Stimulated activated CD4-positive, alpha-beta T cell treated with anti-CD3 and anti-CD28 coated beads, Interleukin-15, amount 100 ng/mL, for 24 hours (primary cell): ENCODE measurements around the gene OTOS.

Experiments
- DNase-seq: peaks from one replicate; pipeline ENCODE4 v3.0.0-alpha.2; 2020

The OTOS gene

DNA sequence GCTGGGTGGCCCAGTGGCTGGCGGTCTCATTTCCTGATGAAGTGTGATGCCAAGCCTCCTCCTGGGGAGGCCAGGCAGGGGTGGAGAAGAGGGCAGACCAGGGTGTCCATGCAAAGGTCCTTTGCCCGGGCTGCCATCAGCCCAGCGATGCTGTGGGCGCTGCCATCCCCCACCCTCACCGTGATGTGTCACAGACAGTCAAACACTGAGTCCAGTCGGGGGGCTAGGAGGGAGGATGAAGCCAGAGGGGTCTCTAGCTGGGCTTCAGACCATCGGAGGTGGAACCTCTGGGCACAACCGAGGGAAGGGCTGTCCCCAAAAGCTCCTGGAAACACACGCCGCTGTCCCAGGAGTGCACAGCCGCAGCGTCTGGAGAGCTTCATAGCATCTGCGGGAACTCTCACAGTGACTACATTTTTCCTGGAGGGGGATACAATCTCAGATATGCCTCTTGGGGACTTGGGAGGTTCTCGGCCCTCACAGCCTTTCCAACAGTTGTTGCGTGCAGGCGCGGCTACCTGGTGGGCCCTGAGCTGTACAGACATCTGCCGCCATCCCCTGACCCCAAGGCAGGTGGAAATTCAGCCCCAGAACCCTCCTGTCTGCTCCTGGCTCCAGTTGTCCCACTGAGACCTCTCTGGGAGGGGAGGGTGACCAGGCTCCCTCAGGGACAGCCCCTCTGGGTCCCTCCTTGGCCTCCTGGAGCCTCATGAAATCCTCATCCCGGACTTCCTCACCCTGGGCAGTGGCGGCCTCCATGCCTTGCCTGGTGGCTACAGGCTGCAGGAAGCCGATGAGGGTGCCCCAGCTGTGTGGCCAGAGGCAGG lies 26.5 kb upstream of the OTOS start:
- no peak for DNase-seq

DNA sequence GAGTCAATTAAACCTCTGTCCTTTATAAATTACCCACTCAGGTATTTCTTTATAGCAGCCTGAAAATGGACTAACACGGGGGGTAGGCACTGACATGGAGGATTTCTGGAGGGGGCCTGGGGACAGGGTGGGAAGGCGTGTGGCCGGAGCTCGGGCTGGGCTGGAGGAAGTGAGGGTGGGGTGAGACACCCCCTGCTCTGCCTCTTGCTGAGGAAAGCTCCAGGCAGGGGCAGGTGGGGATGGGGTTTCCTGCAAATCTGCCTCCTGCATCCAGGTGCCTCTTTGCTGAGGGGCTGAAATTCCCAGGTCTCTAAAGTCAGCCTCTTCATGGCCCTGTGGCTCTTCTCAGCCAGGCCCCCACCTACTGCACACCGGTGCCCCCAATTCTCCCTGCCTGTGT lies 25.7 kb upstream of the OTOS start:
- DNase-seq = no peak

DNA sequence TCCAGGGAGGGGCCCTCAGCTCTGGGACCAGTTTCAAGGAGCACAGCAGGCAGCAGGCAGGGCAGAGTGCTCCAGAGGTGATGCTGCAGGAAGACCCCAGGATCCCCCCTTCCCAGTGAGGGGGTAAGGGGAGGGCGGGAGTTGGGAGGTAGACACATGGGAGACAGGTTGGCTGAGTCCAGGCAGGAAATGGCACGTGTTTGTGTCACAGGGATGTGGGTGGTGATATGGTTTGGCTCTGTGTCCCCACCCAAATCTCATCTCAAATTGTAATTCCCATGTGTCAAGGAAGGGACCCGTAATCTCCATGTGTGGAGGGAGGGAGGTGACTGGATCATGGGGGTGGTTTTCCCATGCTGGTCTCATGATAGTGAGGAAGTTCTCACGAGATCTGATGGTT lies 25.2 kb upstream of the OTOS start:
- DNase-seq = no peak

DNA sequence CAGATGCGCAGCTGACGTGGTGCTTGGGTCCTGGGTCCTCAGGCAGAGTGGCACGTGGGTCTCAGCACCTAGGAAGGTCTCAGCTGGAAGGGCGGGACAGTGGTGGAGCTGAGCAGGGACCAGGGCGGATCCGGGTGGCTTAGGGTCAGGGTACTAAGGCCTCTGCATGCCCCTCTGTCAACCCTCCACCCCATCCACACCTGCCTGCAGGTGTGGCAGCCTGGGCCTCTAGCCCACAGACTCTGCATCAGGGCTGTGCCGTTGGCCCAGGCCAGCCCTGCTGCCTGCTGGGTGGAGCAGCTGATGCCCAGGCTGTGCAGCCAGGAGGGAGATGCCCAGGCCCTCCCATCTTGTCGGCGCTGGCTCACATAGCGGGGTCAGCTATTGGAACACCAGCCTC lies 24.6 kb upstream of the OTOS start:
- no peak for DNase-seq

DNA sequence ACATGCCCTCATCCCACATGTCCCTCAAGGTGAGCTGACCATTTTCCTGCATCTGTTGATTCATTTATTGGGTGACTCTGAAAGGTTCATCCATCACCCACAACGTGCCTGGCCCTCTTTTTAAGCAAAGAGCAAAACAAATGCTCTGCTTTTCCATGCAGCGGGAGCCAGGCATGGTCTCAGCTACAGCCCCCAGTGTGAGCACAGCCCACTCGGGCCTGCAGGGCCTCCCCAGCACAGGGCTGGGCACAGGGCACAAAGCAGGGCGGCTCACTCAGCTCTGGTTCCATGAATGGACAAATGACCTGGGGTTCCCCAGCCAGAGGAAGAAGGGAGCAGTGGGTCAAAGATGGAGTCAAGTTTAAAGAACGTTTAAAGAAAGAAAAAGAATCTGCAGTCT lies 24.1 kb upstream of the OTOS start:
- DNase-seq = no peak

DNA sequence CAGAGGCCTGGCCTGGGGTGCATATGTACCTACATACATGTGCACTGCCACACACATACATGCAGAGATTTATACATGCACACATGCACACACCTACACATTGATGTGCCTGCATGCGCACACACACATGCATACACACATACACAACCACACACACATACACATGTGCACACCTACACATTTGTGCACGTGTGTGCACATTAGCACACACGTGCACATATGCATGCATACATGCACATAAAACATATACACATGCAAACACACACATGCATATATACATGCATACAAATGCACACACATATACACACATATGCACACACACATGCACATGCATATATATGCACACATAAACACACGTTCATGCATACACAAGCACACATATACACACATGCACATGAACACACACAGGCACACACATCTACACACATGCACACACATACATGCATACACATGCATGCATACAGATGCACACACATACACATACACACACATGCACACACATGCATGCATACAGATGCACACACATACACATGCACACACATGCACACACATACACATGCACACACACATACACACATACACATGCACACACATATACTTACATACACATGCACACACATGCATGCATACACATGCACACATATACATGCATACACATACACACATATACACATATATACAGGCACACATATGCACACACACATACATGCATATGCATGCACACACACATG lies 23.6 kb upstream of the OTOS start:
- DNase-seq = no peak

DNA sequence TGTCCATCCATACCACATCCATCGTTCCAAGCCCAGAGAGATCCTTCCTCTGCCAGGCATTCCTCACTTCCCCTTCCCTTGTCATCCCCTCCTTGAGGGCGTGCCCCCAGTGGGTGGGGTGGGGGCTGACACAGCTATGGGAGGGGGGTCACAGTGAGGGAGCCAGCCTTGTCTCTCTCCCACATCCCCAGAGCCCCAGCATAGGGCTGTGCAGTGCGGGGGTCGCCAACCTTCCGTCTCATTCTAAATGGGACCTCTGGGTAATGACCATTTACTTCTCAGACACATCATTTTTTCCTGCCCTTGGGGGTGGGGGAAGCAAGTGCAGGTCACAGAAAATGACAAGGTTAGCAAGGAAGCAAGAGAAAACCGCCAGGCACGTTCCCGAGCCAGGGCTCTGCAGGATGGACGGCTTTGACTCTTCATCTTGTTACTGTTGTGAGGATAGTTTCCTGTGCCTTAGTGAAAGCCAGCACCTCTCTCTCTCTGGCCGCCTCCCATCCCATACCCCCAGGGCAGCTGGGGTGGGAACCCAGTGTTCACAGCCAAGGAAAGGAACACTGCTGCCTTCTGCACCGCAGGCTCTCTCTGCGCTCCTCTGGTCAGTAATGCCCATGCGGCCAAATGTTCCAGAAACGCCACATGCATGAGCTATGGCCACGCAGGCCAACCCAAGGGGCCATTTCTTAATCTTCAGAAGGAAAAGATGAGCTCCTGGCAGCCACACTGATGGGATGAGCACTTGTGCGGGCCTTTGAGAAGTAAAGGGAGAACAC lies 22.7 kb upstream of the OTOS start:
- no peak for DNase-seq

DNA sequence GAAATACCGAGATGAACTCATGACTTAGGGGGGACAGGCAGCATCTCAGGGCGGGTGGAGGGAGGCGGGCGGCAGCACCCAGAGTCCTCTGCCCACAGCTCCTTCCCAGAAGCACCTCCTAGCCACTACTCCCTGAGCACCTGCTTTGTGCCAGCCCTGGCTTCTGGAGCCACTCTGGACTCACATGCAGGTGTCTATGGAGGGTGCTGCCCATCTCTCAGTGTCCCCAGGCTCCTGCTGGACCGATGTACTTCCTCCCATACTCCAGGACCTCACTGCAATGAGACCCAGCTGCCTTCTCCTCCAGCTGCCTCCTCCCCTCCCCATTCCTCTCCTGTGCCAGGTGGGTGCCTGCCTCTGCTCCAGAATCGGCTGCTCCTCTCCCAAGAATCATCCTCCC lies 22.1 kb upstream of the OTOS start:
- DNase-seq = no peak

DNA sequence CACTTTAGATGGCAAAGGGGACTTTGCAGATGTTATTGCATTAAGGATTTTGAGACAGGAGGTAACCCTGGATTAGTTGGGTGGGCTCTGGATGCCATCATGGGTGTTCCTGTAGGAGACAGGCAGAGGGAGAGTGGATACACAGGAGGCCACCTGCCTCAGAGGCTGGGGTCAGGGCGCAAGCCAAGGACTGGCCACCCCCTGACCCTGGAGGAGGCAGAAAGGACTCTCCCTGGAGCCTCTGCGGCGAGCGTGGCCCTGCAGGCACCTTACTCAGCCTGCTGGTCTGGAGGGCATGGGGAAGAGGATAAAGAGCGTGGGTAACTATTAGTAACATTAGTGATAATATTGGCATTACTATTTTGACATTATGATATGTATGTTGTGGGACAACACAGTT lies 21.6 kb upstream of the OTOS start:
- no peak for DNase-seq

DNA sequence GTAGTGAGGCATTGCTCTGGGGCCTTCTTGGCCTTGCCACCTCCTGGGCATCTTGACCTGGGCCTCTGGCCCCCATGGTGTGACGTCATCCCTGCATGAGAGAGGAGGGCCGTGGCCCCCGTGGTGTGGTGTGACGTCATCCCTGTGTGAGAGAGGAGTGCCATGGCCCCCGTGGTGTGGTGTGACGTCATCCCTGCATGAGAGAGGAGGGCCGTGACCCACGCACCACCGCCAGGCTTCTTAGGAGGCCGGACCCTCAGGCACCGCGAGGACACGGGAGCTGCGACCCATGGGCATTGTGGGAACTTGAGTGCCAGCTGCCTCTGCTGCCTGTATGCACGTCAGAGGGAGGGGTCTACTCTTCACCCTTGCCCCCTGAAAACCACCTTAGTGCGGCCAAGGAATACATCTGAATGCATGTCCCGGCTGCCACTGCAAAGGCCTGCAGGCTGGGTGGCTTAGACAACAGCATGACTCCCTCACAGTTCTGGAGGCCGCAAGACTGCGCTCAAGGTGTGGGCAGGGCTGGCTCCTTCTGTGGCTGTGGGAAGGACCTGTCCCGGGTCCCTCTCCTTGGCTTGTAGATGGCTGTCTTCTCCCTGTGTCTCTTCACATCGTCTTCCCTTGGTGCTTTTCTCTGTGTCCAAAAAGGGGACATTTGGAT lies 20.8 kb upstream of the OTOS start:
- DNase-seq = no peak

DNA sequence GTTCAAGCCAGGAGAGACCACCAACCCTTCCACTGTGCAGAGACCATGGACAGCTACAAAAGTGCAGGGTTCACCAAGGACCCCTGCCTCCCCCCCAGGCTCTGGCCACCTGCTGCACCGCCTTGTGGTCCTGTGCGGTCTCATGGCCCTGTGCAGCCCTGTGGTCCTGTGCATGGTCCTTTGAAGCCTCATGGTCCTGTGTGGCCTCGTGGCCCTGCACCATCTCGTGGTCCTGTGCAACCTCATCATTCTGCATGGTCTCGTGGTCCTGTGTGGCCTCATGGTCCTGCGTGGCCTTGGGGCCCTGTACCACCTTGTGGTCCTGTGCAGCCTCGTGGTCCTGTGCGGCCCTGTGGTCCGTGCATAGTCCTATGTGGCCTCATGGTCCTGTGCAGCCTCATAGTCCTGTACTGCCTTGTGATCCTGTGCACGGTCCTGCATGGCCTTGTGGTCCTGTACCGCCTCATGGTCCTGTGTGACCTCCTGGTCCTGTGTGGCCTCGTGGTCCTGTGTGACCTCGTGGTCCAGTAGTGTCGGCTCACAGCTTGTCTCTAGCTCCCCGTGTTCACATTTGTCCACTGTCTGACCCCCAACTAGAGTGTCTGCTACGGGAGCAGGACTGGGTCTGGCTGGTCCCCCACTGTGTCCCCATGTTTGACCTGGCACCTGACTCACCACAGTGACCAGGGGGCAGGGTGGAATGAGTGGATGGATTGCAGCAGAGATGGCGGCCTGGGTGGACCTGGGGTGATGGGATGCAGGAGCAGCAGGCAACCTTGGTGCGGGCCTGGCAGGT lies 20.0 kb upstream of the OTOS start:
- no peak for DNase-seq

DNA sequence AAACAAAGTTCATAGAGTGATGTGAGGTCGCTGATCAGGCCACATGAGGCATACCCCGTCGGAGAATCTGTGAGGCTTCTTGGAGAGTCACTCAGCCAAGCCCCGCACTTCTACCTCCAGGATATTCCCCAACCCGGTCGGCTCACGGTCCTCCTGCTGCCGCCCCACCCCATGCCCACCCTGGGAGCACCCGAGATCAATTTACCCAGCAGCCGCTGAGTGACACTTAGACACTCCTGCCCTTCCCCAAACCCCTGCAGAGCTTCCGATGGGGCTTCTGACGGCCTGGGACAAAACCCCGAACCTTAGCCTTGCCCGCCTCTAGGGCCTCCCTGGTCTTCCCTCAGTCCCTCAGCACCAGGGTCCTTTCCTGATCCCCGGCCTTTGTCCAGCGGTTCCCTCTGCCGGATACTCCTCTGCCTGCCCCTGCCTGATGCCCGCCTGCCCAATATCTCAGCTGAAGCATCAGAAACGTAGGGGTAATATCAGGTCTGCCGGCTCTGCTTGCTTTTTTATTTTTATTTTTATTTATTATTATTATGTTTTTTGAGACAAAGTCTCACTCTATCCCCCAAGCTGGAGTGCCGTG lies 18.9 kb upstream of the OTOS start:
- no peak for DNase-seq

DNA sequence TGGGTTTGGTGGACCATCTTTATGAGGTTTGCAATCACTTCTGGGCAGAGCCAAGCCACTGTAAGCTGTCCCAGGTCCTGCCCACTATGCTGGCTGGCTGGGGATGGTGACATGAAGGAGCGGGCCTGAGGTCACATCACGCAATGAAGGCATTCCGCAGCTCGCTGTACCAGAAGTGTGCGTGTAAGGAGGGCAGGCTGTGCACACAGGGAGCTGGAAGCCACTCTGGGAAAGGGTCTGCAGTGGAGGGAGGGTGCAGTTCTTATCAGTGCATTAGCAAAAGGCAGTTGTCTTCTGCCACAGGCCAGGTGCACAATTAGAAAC lies 16.7 kb upstream of the OTOS start:
- DNase-seq = no peak

DNA sequence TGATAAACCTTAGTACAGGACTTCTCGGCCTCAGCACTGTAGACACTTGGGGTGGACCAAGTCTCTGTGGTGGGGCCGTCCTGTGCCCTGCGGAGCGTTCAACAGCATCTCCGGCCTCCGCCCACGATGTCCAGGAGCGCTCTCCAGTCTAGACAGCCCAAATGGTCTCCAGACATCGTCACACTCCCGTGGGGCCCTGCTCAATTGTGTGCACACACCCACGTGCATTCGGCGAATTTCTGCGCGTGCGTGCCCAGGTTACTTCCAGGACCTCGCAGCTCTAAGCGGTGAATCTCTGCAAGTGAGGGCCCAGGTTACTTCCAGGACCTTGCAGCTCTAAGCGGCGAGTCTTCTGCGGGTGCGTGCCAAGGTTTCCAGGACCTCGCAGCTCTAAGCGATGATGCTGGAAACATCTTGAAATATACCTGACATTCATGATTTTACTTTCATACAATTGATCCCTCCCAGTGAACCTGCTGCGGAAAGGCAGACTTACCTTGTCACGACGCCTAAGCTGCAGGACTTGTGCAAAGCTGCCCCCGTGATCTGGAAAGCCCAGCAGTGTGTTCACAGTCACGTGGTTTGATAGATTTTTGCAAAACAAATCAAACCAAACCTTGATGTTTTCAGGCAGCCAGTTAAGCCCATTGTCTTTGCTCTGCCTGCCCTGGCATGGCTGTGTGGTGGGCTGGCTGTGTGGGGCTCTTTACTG lies 16.1 kb upstream of the OTOS start:
- no peak for DNase-seq

DNA sequence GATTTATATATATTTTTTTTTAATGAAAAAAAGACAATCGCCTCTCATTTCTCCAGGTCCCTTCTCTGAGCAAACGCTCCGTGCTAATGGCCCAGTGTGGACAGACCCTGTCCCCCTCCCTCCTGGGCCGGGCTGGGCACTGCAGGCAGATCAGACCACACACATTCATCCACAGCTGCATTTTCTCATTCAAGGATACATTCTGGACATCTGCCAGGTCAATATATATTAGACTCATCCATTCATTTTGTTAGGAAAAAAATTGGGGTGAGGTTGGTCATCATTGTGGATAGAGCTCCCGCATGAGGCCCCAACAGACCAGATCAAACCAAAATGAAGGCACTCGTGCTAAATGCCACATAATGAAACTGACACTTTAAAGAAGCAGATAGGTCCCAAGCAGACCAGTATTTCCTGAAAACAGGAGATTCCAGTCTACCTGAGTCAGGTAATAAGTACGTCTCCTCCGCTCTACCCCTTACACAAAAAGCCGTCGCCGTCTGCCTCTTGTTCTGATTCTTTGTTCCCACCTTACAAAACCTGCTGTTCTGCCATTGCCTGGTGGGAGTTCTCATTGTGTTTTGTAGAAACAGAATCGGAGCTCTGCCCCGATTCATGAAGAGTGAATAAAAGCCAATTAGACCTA lies 15.4 kb upstream of the OTOS start:
- no peak for DNase-seq

DNA sequence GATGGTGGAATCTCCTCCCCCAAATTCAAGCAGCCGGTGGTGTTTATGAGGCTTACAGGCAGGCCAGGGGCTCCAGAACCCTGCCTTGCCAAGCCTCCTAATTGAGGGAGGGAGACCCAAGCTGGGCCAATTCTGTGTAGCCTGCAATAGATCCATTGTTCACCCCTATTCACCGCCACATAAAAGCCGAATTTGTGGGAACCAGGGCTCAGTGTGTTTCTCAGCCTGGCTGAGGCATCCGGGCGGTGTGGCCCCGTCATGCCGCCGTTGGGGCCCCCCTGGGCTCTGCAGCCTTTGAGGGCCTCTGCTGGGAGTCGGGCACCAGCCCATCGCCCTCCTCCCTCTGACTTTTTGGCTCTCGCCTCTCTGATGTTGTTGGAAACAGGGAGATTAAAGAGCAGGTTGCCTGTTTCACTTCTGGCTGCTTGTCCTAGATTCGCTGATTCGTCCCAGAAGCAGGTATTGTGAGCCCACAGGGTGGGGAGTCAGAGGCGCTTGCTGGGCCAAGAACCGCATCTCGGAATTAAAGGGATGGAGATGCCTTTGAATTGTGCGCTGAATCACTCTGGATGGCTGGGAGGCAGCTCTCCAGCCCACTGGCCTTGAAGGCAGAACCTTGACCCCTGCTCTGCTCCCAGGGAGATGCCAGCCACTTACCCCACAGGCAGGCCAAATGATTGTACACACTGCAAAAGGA lies 14.7 kb upstream of the OTOS start:
- no peak for DNase-seq

DNA sequence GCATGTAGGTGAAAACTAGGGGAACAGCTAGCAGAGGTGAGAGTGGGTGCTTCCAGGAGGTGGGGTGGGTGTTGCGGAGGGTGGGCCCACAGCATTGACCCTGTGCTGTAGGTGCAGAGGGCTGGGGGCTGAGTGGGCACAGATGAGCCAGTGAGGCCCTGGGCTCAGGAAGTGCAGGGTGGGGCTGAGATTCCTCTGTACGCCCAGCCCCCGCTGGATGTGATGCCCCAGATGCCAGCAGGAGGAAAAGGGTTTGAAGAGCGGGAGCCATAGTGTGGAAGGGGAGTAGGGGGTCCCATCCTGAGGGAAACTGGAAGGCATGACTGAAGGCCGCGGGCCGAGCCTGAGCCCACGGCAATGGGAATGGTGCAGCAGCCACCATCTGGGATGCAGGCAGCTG lies 14.1 kb upstream of the OTOS start:
- no peak for DNase-seq

DNA sequence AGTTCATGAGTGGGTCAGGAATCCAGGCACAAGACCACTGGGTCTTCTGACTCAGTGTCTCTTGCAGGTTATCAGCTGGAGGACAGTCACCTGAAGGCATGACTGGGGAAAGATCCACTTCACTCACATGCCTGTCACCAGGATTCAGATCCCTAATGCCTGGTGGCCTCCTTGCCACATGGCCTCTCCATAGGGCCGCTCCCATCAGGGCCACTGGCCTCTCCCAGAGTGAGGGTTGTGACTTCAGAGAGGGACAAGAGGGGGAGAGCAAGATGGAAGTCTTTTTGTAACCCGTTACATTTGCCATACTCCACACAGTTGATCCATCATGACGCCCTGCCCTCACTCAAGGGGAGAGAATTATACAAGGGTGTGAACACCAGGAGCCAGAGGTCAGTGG lies 13.0 kb upstream of the OTOS start:
- no peak for DNase-seq

DNA sequence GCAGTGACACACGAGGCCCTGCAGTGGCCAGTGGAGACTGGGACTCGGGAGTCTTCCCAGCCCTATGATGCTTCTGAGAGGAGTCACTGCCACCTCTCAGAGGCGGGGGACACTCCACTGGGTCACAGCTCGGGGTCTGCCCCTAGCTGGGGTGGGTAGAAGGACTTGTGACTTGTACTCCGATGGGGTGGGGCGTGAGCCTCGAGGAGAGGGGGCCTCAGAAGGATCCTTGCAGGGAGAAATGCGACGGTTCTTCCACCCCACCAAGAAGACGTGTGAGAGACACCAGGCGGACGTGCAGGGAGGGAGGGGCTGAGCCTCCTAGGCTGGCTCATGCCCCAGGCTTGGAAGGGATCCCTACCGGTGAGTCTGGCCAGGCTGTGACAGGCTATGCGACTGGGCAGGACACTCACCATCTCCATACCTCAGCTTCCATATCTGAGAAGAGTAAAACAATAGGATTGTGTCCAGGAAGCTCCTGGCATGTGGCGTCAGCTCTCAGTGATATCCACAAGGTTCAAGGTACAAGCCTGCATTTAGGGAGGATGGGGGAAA lies 11.1 kb upstream of the OTOS start:
- DNase-seq = no peak
